Activated T-cell treated with anti-CD3 and anti-CD28 coated beads for 1 hour (primary cell): ENCODE results near the gene RAB11A.

Source experiments
- DNase-seq: peaks from one replicate; pipeline ENCODE4 v3.0.0-alpha.2; 2020; ENCODE audit warnings: low read depth

RAB11A gene

GRCh38 chr15:65887565-65887964 is 18.3 kb downstream of the RAB11A start:
- DNase-seq = no peak

GRCh38 chr15:65888981-65889380 is 19.7 kb downstream of the RAB11A start:
- DNase-seq = no peak

GRCh38 chr15:65893060-65893459 is 23.8 kb downstream of the RAB11A start:
- no peak for DNase-seq

GRCh38 chr15:65896236-65896635 is 26.9 kb downstream of the RAB11A start:
- DNase-seq = no peak

- no peak for DNase-seq
Observed at GRCh38 chr15:65900488-65900887, 31.2 kb downstream of the RAB11A start.

- no peak for DNase-seq
Observed at GRCh38 chr15:65901336-65901735, 32.0 kb downstream of the RAB11A start.

- DNase-seq = no peak
Observed at GRCh38 chr15:65901836-65902235, 32.5 kb downstream of the RAB11A start.

GRCh38 chr15:65902373-65902772 is 33.1 kb downstream of the RAB11A start:
- no peak for DNase-seq

GRCh38 chr15:65903296-65904073 is 34.2 kb downstream of the RAB11A start:
- no peak for DNase-seq

- no peak for DNase-seq
Observed at GRCh38 chr15:65904301-65904700, 35.0 kb downstream of the RAB11A start.

GRCh38 chr15:65906396-65906795 is 37.1 kb downstream of the RAB11A start:
- no peak for DNase-seq

- no peak for DNase-seq
Observed at GRCh38 chr15:65907661-65908060, 38.4 kb downstream of the RAB11A start.

GRCh38 chr15:65908876-65909275 is 39.6 kb downstream of the RAB11A start:
- no peak for DNase-seq

- DNase-seq = no peak
Observed at GRCh38 chr15:65909831-65910230, 40.5 kb downstream of the RAB11A start.

- no peak for DNase-seq
Observed at GRCh38 chr15:65910341-65910740, 41.0 kb downstream of the RAB11A start.

GRCh38 chr15:65912235-65912634 is 42.9 kb downstream of the RAB11A start:
- no peak for DNase-seq

GRCh38 chr15:65913631-65914199 is 44.4 kb downstream of the RAB11A start:
- DNase-seq = no peak

GRCh38 chr15:65914386-65914785 is 45.1 kb downstream of the RAB11A start:
- DNase-seq = no peak

- DNase-seq = no peak
Observed at GRCh38 chr15:65914981-65915925, 46.0 kb downstream of the RAB11A start.

- DNase-seq = no peak
Observed at GRCh38 chr15:65916041-65916663, 46.9 kb downstream of the RAB11A start.

- no peak for DNase-seq
Observed at GRCh38 chr15:65916664-65917406, 47.5 kb downstream of the RAB11A start.

GRCh38 chr15:65917407-65917756 is 48.1 kb downstream of the RAB11A start:
- DNase-seq = no peak
